GM12878 (cell line): ENCODE measurements around the gene CFB.
"Not testable (repeated sequence)": the region's sequence is repeated elsewhere in the genome, so short reads cannot be mapped to it uniquely, and the experiment has no call there.

Source experiments
- BACH1 ChIP-seq: fragments of 450-650 bp; IDR thresholded peaks from 2 replicates; pipeline ENCODE4 v1.6.1; 2017; ENCODE audit warnings: mild to moderate bottlenecking, borderline replicate concordance
- CTCF ChIP-seq, 3 experiments: IDR thresholded peaks in 2 of 3; conservative IDR thresholded peaks in 1 of 3; 2 replicates each; pipeline ENCODE4 v1.5.1; 2011; ENCODE audit warnings: low read depth in 3 of 3, low read length in 3 of 3, mild to moderate bottlenecking in 3 of 3, control low read depth in 2 of 3, moderate library complexity in 2 of 3, inconsistent platforms in 1 of 3, mixed read lengths in 1 of 3; ENCODE audit not compliant: control insufficient read depth in 2 of 3, insufficient read depth in 1 of 3; ENCODE audit errors: extremely low read depth in 1 of 3
- POLR2A ChIP-seq: IDR thresholded peaks from 2 replicates; pipeline ENCODE4 v1.6.1; 2011; ENCODE audit warnings: low read depth, mild to moderate bottlenecking, low read length

GRCh38 chr6:31989363-31989762, 43.5 kb downstream of the CFB start:
- TF ChIP-seq CTCF (IDR thresholded peaks at IDR 0.05 in 2 of 3, conservative IDR thresholded peaks at IDR 0.05 in 1 of 3; ENCODE audit: control insufficient read depth in 2 of 3, extremely low read depth in 1 of 3, insufficient read depth in 1 of 3, low read depth in 3 of 3, low read length in 3 of 3); BACH1; POLR2A: not testable (repeated sequence)
